WTC11 (cell line): ENCODE data around the gene PTPRH. TPM values are rescaled to one million over a fixed set of nuclear protein-coding genes. Genes with fewer than 3 reads are reported as not detected.

Experiments
- ATAC-seq: fragments of 200-7000 bp; cut with Tn5 transposase; 2 replicates; pipeline ENCODE4 v1.10.0; 2021; ENCODE audit warnings: mild to moderate bottlenecking, moderate library complexity
- CTCF ChIA-PET: fragments of 300-600 bp; sonication (Branson Sonifier 250); formaldehyde crosslinking; loops from one replicate; lab custom pipeline; 2021; ENCODE audit warnings: antibody characterized with exemption; lab: Charles Lee
- POLR2A ChIA-PET: fragments of 350-600 bp; sonication (Branson Sonifier 250); formaldehyde crosslinking; loops from one replicate; lab custom pipeline; 2021; ENCODE audit warnings: antibody characterized with exemption; lab: Charles Lee
- DNase-seq: peaks from one replicate; pipeline ENCODE4 v3.0.0; 2021; ENCODE audit warnings: low spot score
- H3K27ac Mint-ChIP-seq: 2 replicates; pipeline ENCODE4 v1.8.0; 2021; ENCODE audit warnings: mixed read lengths
- H3K27me3 Mint-ChIP-seq: 2 replicates; pipeline ENCODE4 v1.8.0; 2021; ENCODE audit warnings: low read depth, mild to moderate bottlenecking, moderate library complexity, mixed read lengths
- H3K36me3 Mint-ChIP-seq: 2 replicates; pipeline ENCODE4 v1.8.0; 2021; ENCODE audit warnings: mixed read lengths
- H3K4me1 Mint-ChIP-seq: 2 replicates; pipeline ENCODE4 v1.8.0; 2022; ENCODE audit warnings: mixed read lengths
- H3K4me3 Mint-ChIP-seq: 2 replicates; pipeline ENCODE4 v1.8.0; 2021; ENCODE audit warnings: mild to moderate bottlenecking, moderate library complexity, mixed read lengths
- H3K9me3 Mint-ChIP-seq: 2 replicates; pipeline ENCODE4 v1.8.0; 2021; ENCODE audit warnings: mixed read lengths
- ATF1 ChIP-seq: sonication (generic); formaldehyde crosslinking; IDR thresholded peaks from 2 replicates; pipeline ENCODE4 v1.8.1; 2023; ENCODE audit warnings: mild to moderate bottlenecking, moderate library complexity, missing genetic modification reagents
- GABPB1 ChIP-seq: sonication (generic); formaldehyde crosslinking; IDR thresholded peaks from 2 replicates; pipeline ENCODE4 v1.8.1; 2023; ENCODE audit warnings: mild to moderate bottlenecking, missing genetic modification reagents
- JAZF1 ChIP-seq: fragments of 250-450 bp; sonication (Bioruptor Pico); IDR thresholded peaks from 2 replicates; pipeline ENCODE4 v1.9.0; 2021; ENCODE audit warnings: moderate library complexity, mild to moderate bottlenecking, inconsistent platforms
- MXD4 ChIP-seq: fragments of 250-450 bp; sonication (Bioruptor Pico); IDR thresholded peaks from 2 replicates; pipeline ENCODE4 v1.8.0; 2021; ENCODE audit warnings: mild to moderate bottlenecking, moderate library complexity, borderline replicate concordance
- OVOL2 ChIP-seq: fragments of 250-450 bp; sonication (Bioruptor Pico); IDR thresholded peaks from 2 replicates; pipeline ENCODE4 v1.9.0; 2021; ENCODE audit warnings: mild to moderate bottlenecking, borderline replicate concordance
- SOX15 ChIP-seq: fragments of 250-450 bp; sonication (Bioruptor Pico); IDR thresholded peaks from 2 replicates; pipeline ENCODE4 v1.9.0; 2021; ENCODE audit warnings: mild to moderate bottlenecking
- TCF7 ChIP-seq: sonication (generic); formaldehyde crosslinking; IDR thresholded peaks from 2 replicates; pipeline ENCODE4 v1.8.0; 2022; ENCODE audit warnings: mild to moderate bottlenecking, low read depth, missing genetic modification reagents, moderate library complexity
- TEAD4 ChIP-seq: sonication (generic); formaldehyde crosslinking; IDR thresholded peaks from 2 replicates; pipeline ENCODE4 v1.8.0; 2022; ENCODE audit warnings: mild to moderate bottlenecking, missing genetic modification reagents
- ZBTB21 ChIP-seq: sonication (generic); formaldehyde crosslinking; IDR thresholded peaks from 2 replicates; pipeline ENCODE4 v1.8.1; 2023; ENCODE audit warnings: mild to moderate bottlenecking, missing genetic modification reagents, borderline replicate concordance
- ZNF138 ChIP-seq: sonication (generic); formaldehyde crosslinking; conservative IDR thresholded peaks from 2 replicates; pipeline ENCODE4 v1.8.1; 2022; ENCODE audit warnings: mild to moderate bottlenecking, moderate library complexity, missing genetic modification reagents
- ZNF423 ChIP-seq: fragments of 250-450 bp; sonication (Bioruptor Pico); IDR thresholded peaks from 2 replicates; pipeline ENCODE4 v2.1.2; 2022; ENCODE audit warnings: mild to moderate bottlenecking, moderate library complexity
- total RNA-seq: library from RNA; stranded (reverse); gene quantifications from 3 replicates; pipeline ENCODE4 v1.2.3, GENCODE V29; 2021
- TF ChIP-seq, protein P1 (sequence below): sonication (generic); formaldehyde crosslinking; IDR thresholded peaks from 2 replicates; pipeline ENCODE4 v1.8.1; 2023; ENCODE audit warnings: mild to moderate bottlenecking, missing genetic modification reagents, borderline replicate concordance
- TF ChIP-seq, protein P2 (sequence below): sonication (generic); formaldehyde crosslinking; conservative IDR thresholded peaks from 2 replicates; pipeline ENCODE4 v1.8.1; 2023; ENCODE audit warnings: mild to moderate bottlenecking, low read depth, missing genetic modification reagents, moderate library complexity
- TF ChIP-seq, protein P3 (sequence below): sonication (generic); formaldehyde crosslinking; IDR thresholded peaks from 2 replicates; pipeline ENCODE4 v1.8.1; 2023; ENCODE audit warnings: mild to moderate bottlenecking, missing genetic modification reagents
- TF ChIP-seq, protein P4 (sequence below): fragments of 250-450 bp; sonication (Bioruptor Pico); IDR thresholded peaks from 2 replicates; pipeline ENCODE4 v1.9.0; 2021; ENCODE audit warnings: mild to moderate bottlenecking
- TF ChIP-seq, protein P5 (sequence below): sonication (generic); formaldehyde crosslinking; IDR thresholded peaks from 2 replicates; pipeline ENCODE4 v1.8.1; 2023; ENCODE audit warnings: mild to moderate bottlenecking, moderate library complexity, missing genetic modification reagents
- TF ChIP-seq, protein P6 (sequence below): fragments of 250-450 bp; sonication (Bioruptor Pico); IDR thresholded peaks from 2 replicates; pipeline ENCODE4 v1.9.0; 2021; ENCODE audit warnings: mild to moderate bottlenecking, borderline replicate concordance

Gene PTPRH
- total RNA-seq, 1 experiment from 2014 or later, result 0.63 TPM

DNA sequence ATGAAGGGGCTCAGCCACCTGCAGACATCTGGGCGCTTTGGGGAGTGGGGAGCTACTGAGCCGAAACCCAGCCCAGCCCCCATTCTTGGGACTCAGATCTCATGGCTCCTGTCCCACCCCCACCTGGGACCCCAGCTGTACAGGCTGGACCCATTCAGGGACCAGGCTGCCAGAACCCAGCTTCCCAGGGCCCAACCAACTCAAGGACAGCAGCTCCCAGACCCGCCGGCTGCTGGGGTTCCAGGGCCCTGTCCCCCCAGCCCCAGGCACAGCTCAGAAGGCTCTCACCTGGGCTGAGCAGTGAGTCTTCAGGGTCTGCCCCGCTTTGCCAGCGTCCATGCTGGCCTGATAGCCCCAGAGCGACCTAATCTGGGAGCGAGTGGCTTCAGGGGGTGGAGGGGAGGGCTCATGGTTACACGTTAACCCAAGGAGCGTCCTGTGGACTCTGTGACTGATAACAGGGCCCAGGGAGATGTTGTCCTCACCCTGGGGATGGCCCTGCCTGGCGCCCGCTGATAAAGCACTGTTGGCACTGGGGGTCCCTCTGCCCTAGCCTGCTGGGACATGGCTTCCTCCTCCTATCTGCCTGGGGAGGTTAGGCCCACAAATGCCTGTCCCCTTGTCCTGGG is 19.2 kb upstream of the PTPRH start, which contains the start of gene TMEM86B:
TSS of gene TMEM86B (minus strand) at position 361 of the 629 bp plus-strand sequence. CDS start at position 339, 22 bp downstream.
- ChIA-PET POLR2A (no interaction called here), CTCF (no interaction called here)
- H3K9me3 Mint-ChIP-seq, result no peaks in the 10 kb centered on the region
- peaks cover 4% of the 10 kb centered on the region for H3K36me3 Mint-ChIP-seq
- no peak within 1 kb of the TSS for H3K4me3 Mint-ChIP-seq
- no peak for TF ChIP-seq ZNF423 (CRISPR knock-in tag)
- TF ChIP-seq, protein P1, sequence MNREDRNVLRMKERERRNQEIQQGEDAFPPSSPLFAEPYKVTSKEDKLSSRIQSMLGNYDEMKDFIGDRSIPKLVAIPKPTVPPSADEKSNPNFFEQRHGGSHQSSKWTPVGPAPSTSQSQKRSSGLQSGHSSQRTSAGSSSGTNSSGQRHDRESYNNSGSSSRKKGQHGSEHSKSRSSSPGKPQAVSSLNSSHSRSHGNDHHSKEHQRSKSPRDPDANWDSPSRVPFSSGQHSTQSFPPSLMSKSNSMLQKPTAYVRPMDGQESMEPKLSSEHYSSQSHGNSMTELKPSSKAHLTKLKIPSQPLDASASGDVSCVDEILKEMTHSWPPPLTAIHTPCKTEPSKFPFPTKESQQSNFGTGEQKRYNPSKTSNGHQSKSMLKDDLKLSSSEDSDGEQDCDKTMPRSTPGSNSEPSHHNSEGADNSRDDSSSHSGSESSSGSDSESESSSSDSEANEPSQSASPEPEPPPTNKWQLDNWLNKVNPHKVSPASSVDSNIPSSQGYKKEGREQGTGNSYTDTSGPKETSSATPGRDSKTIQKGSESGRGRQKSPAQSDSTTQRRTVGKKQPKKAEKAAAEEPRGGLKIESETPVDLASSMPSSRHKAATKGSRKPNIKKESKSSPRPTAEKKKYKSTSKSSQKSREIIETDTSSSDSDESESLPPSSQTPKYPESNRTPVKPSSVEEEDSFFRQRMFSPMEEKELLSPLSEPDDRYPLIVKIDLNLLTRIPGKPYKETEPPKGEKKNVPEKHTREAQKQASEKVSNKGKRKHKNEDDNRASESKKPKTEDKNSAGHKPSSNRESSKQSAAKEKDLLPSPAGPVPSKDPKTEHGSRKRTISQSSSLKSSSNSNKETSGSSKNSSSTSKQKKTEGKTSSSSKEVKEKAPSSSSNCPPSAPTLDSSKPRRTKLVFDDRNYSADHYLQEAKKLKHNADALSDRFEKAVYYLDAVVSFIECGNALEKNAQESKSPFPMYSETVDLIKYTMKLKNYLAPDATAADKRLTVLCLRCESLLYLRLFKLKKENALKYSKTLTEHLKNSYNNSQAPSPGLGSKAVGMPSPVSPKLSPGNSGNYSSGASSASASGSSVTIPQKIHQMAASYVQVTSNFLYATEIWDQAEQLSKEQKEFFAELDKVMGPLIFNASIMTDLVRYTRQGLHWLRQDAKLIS, result no peak
- 0 out of 2 replicates have a peak, but pooled peaks have one; percentile 8 for TF ChIP-seq GABPB1 (CRISPR knock-in tag)
- DNase-seq, result no peak
- ATAC-seq, result no peak
- H3K27me3 Mint-ChIP-seq, result no peaks in the 10 kb centered on the region
- H3K27ac Mint-ChIP-seq, result peak within 1 kb of the TSS; percentile 23; the same call in 1 of the 2 replicates
- H3K4me1 Mint-ChIP-seq, result peaks cover 4% of the 10 kb centered on the region; the same call in 1 of the 2 replicates

DNA sequence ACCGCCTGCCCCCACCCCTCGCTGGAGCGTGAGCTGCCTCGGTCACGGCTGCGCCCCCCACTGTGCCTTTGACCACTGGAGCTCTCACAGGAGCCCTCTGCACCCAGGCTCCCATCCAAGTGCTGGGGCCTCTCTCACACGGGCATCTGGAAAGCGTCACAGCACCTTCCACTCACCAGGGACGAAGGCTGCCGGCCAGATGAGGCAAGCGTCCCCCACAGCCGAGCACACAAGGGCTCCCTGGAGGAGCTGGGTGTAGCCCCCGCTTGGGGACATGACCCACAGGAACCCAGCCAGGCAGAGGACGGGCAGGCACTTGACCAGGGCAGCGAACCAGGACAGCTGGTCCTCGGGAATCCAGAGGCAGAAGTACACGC is 18.7 kb upstream of the PTPRH start:
- H3K27me3 Mint-ChIP-seq, result no peaks in the 10 kb centered on the region
- CTCF ChIA-PET, result interaction anchor here (0.6 to 1.3 kb wide), 2 partner anchors 17 to 20 kb away, joined by 4 read pairs; no protein-coding TSS in a partner anchor
- TF ChIP-seq OVOL2 (CRISPR knock-in tag), result no peak
- TF ChIP-seq ATF1 (CRISPR knock-in tag), result no peak
- no peak for TF ChIP-seq TEAD4 (CRISPR knock-in tag)
- TF ChIP-seq ZNF138 (CRISPR knock-in tag), result no peak
- TF ChIP-seq, protein P2, sequence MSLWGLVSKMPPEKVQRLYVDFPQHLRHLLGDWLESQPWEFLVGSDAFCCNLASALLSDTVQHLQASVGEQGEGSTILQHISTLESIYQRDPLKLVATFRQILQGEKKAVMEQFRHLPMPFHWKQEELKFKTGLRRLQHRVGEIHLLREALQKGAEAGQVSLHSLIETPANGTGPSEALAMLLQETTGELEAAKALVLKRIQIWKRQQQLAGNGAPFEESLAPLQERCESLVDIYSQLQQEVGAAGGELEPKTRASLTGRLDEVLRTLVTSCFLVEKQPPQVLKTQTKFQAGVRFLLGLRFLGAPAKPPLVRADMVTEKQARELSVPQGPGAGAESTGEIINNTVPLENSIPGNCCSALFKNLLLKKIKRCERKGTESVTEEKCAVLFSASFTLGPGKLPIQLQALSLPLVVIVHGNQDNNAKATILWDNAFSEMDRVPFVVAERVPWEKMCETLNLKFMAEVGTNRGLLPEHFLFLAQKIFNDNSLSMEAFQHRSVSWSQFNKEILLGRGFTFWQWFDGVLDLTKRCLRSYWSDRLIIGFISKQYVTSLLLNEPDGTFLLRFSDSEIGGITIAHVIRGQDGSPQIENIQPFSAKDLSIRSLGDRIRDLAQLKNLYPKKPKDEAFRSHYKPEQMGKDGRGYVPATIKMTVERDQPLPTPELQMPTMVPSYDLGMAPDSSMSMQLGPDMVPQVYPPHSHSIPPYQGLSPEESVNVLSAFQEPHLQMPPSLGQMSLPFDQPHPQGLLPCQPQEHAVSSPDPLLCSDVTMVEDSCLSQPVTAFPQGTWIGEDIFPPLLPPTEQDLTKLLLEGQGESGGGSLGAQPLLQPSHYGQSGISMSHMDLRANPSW (CRISPR knock-in tag), result no peak
- TF ChIP-seq, protein P3, sequence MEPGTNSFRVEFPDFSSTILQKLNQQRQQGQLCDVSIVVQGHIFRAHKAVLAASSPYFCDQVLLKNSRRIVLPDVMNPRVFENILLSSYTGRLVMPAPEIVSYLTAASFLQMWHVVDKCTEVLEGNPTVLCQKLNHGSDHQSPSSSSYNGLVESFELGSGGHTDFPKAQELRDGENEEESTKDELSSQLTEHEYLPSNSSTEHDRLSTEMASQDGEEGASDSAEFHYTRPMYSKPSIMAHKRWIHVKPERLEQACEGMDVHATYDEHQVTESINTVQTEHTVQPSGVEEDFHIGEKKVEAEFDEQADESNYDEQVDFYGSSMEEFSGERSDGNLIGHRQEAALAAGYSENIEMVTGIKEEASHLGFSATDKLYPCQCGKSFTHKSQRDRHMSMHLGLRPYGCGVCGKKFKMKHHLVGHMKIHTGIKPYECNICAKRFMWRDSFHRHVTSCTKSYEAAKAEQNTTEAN, result no peak
- TF ChIP-seq, protein P4, sequence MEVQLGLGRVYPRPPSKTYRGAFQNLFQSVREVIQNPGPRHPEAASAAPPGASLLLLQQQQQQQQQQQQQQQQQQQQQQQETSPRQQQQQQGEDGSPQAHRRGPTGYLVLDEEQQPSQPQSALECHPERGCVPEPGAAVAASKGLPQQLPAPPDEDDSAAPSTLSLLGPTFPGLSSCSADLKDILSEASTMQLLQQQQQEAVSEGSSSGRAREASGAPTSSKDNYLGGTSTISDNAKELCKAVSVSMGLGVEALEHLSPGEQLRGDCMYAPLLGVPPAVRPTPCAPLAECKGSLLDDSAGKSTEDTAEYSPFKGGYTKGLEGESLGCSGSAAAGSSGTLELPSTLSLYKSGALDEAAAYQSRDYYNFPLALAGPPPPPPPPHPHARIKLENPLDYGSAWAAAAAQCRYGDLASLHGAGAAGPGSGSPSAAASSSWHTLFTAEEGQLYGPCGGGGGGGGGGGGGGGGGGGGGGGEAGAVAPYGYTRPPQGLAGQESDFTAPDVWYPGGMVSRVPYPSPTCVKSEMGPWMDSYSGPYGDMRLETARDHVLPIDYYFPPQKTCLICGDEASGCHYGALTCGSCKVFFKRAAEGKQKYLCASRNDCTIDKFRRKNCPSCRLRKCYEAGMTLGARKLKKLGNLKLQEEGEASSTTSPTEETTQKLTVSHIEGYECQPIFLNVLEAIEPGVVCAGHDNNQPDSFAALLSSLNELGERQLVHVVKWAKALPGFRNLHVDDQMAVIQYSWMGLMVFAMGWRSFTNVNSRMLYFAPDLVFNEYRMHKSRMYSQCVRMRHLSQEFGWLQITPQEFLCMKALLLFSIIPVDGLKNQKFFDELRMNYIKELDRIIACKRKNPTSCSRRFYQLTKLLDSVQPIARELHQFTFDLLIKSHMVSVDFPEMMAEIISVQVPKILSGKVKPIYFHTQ (CRISPR knock-in tag), result no peak
- no peak for TF ChIP-seq SOX15 (CRISPR knock-in tag)
- TF ChIP-seq, protein P5, sequence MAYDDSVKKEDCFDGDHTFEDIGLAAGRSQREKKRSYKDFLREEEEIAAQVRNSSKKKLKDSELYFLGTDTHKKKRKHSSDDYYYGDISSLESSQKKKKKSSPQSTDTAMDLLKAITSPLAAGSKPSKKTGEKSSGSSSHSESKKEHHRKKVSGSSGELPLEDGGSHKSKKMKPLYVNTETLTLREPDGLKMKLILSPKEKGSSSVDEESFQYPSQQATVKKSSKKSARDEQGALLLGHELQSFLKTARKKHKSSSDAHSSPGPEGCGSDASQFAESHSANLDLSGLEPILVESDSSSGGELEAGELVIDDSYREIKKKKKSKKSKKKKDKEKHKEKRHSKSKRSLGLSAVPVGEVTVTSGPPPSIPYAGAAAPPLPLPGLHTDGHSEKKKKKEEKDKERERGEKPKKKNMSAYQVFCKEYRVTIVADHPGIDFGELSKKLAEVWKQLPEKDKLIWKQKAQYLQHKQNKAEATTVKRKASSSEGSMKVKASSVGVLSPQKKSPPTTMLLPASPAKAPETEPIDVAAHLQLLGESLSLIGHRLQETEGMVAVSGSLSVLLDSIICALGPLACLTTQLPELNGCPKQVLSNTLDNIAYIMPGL (CRISPR knock-in tag), result no peak
- no peak for TF ChIP-seq TCF7 (CRISPR knock-in tag)
- TF ChIP-seq MXD4 (CRISPR knock-in tag), result no peak
- TF ChIP-seq ZNF423 (CRISPR knock-in tag), result no peak
- TF ChIP-seq, protein P6, sequence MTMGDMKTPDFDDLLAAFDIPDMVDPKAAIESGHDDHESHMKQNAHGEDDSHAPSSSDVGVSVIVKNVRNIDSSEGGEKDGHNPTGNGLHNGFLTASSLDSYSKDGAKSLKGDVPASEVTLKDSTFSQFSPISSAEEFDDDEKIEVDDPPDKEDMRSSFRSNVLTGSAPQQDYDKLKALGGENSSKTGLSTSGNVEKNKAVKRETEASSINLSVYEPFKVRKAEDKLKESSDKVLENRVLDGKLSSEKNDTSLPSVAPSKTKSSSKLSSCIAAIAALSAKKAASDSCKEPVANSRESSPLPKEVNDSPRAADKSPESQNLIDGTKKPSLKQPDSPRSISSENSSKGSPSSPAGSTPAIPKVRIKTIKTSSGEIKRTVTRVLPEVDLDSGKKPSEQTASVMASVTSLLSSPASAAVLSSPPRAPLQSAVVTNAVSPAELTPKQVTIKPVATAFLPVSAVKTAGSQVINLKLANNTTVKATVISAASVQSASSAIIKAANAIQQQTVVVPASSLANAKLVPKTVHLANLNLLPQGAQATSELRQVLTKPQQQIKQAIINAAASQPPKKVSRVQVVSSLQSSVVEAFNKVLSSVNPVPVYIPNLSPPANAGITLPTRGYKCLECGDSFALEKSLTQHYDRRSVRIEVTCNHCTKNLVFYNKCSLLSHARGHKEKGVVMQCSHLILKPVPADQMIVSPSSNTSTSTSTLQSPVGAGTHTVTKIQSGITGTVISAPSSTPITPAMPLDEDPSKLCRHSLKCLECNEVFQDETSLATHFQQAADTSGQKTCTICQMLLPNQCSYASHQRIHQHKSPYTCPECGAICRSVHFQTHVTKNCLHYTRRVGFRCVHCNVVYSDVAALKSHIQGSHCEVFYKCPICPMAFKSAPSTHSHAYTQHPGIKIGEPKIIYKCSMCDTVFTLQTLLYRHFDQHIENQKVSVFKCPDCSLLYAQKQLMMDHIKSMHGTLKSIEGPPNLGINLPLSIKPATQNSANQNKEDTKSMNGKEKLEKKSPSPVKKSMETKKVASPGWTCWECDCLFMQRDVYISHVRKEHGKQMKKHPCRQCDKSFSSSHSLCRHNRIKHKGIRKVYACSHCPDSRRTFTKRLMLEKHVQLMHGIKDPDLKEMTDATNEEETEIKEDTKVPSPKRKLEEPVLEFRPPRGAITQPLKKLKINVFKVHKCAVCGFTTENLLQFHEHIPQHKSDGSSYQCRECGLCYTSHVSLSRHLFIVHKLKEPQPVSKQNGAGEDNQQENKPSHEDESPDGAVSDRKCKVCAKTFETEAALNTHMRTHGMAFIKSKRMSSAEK, result no peak
- TF ChIP-seq ZBTB21 (CRISPR knock-in tag), result no peak
- TF ChIP-seq JAZF1 (CRISPR knock-in tag), result no peak
- DNase-seq, result no peak
- POLR2A ChIA-PET, result no interaction called here
- no peak for ATAC-seq
- peak overlapping the region; percentile 23; the same call in 1 of the 2 replicates for H3K27ac Mint-ChIP-seq
- peaks cover 4% of the 10 kb centered on the region; the same call in 1 of the 2 replicates for H3K4me1 Mint-ChIP-seq
- peaks cover 4% of the 10 kb centered on the region for H3K36me3 Mint-ChIP-seq
- H3K4me3 Mint-ChIP-seq, result no peak overlapping the region
- no peaks in the 10 kb centered on the region for H3K9me3 Mint-ChIP-seq
